Body of pancreas (tissue), 4 donors: Measurements from ENCODE around the gene NAPG.

Source experiments
- POLR2A ChIP-seq, 3 donors: fragments of 450-650 bp; IDR thresholded peaks; one replicate each; pipeline ENCODE4 v1.6.1; 2016; ENCODE audit warnings: antibody characterized with exemption in 3 of 3, mild to moderate bottlenecking in 2 of 3
- TF ChIP-seq, protein P1 (sequence below), 7 experiments: fragments of 450-650 bp in 4 of 7; fragments of 200-600 bp in 3 of 7; sonication (generic) in 3 of 7; IDR thresholded peaks; one replicate each; pipeline ENCODE4 v1.5.1; 2016 to 2019; ENCODE audit warnings: antibody characterized with exemption in 7 of 7

DNA sequence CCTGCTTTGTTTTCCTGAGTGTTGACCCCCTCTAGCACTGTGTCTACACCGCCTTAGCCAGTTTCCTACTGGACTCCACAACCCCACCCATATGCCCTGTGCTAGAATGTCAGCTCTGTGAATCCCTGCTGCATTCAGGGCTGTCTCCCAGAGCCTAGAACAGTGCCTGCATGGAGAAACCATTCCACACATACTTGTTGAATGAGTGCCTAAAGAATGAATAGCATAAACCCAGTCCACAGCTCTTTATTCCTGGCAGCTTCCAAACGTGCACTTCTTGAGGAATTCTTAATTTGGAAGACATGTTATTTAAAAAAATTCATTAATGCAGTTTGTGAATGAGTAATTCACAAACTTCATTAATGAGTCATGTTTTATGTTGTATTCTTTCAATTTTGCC lies 6.5 kb upstream of the NAPG start:
- TF ChIP-seq POLR2A (IDR thresholded peaks at IDR 0.05): no peak
- TF ChIP-seq, protein P1, sequence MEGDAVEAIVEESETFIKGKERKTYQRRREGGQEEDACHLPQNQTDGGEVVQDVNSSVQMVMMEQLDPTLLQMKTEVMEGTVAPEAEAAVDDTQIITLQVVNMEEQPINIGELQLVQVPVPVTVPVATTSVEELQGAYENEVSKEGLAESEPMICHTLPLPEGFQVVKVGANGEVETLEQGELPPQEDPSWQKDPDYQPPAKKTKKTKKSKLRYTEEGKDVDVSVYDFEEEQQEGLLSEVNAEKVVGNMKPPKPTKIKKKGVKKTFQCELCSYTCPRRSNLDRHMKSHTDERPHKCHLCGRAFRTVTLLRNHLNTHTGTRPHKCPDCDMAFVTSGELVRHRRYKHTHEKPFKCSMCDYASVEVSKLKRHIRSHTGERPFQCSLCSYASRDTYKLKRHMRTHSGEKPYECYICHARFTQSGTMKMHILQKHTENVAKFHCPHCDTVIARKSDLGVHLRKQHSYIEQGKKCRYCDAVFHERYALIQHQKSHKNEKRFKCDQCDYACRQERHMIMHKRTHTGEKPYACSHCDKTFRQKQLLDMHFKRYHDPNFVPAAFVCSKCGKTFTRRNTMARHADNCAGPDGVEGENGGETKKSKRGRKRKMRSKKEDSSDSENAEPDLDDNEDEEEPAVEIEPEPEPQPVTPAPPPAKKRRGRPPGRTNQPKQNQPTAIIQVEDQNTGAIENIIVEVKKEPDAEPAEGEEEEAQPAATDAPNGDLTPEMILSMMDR (IDR thresholded peaks at IDR 0.05): no peak
